DOHH2 (cell line): Measurements from ENCODE around the gene PRG2.

ENCODE experiments used
- H3F3A ChIP-seq: fragments of 200-600 bp; sonication (generic), shearing (Covaris generic); 2 replicates; pipeline ENCODE4 v1.6.0; 2016; ENCODE audit warnings: antibody characterized with exemption, mild to moderate bottlenecking; ENCODE audit not compliant: control insufficient read depth, insufficient read depth
- H3K27ac ChIP-seq: fragments of 200-600 bp; sonication (generic); 2 replicates; pipeline ENCODE4 v1.5.1; 2014; ENCODE audit warnings: low read depth, mild to moderate bottlenecking, low read length, moderate library complexity
- H3K27me3 ChIP-seq: fragments of 200-600 bp; sonication (generic); 2 replicates; pipeline ENCODE4 v1.6.1; 2014; ENCODE audit warnings: mild to moderate bottlenecking, low read length, mixed read lengths; ENCODE audit not compliant: control insufficient read depth
- H3K36me3 ChIP-seq: fragments of 200-600 bp; sonication (generic); 2 replicates; pipeline ENCODE4 v1.6.1; 2014; ENCODE audit warnings: mild to moderate bottlenecking, low read length, moderate library complexity, mixed read lengths; ENCODE audit not compliant: control insufficient read depth
- H3K4me1 ChIP-seq: fragments of 200-600 bp; sonication (generic); 2 replicates; pipeline ENCODE4 v1.6.1; 2014; ENCODE audit warnings: mild to moderate bottlenecking, low read length, mixed read lengths; ENCODE audit not compliant: control insufficient read depth
- H3K4me2 ChIP-seq: fragments of 200-600 bp; sonication (generic); 2 replicates; pipeline ENCODE4 v1.6.0; 2014; ENCODE audit warnings: mild to moderate bottlenecking, low read length, moderate library complexity
- H3K4me3 ChIP-seq: fragments of 200-600 bp; sonication (generic); 2 replicates; pipeline ENCODE4 v1.5.1; 2014; ENCODE audit warnings: mild to moderate bottlenecking, low read length, mixed read lengths
- H3K79me2 ChIP-seq: fragments of 200-600 bp; sonication (generic); 2 replicates; pipeline ENCODE4 v1.6.1; 2014; ENCODE audit warnings: mild to moderate bottlenecking, low read length, mixed read lengths; ENCODE audit not compliant: control insufficient read depth
- H3K9me2 ChIP-seq: fragments of 200-600 bp; sonication (generic); replicated peaks from 2 replicates; pipeline ENCODE4 v1.6.1; 2014; ENCODE audit warnings: mild to moderate bottlenecking, low read length, mixed read lengths; ENCODE audit not compliant: control insufficient read depth
- H3K9me3 ChIP-seq: fragments of 200-600 bp; sonication (generic); 2 replicates; pipeline ENCODE4 v1.6.1; 2014; ENCODE audit warnings: antibody characterized with exemption, low read length, mixed read lengths; ENCODE audit not compliant: control insufficient read depth, insufficient read depth
- H4K20me1 ChIP-seq: fragments of 200-600 bp; sonication (generic); 2 replicates; pipeline ENCODE4 v1.6.0; 2014; ENCODE audit warnings: low read depth, mild to moderate bottlenecking, antibody characterized with exemption, low read length, moderate library complexity; ENCODE audit not compliant: control insufficient read depth, insufficient read depth
- CTCF ChIP-seq: fragments of 200-600 bp; sonication (generic); IDR thresholded peaks from one replicate; pipeline ENCODE4 v1.5.1; 2014; ENCODE audit warnings: antibody characterized with exemption, mild to moderate bottlenecking, low read depth, low read length; ENCODE audit not compliant: poor library complexity, severe bottlenecking
- EZH2phosphoT487 ChIP-seq: fragments of 200-600 bp; sonication (generic); IDR thresholded peaks from 2 replicates; pipeline ENCODE4 v1.6.1; 2017; ENCODE audit warnings: borderline replicate concordance, mild to moderate bottlenecking, antibody characterized with exemption, low read length, moderate library complexity, mixed read lengths

PRG2 gene

GRCh38 chr11:57368106-57368844 lies 22.2 kb downstream of the PRG2 start:
- no peak overlapping the region for H3K4me2 ChIP-seq
- no peaks in the 10 kb centered on the region for H3K9me3 ChIP-seq
- peaks cover 6% of the 10 kb centered on the region for H3K27me3 ChIP-seq
- H3K9me2 ChIP-seq: no peaks in the 10 kb centered on the region
- H3K4me3 ChIP-seq: no peak overlapping the region
- no peaks in the 10 kb centered on the region for H3K79me2 ChIP-seq
- H3K27ac ChIP-seq: no peak overlapping the region
- H3K36me3 ChIP-seq: no peaks in the 10 kb centered on the region
- H3K4me1 ChIP-seq: no peaks in the 10 kb centered on the region
- no peaks in the 10 kb centered on the region for H4K20me1 ChIP-seq
- no peak for TF ChIP-seq CTCF
- no peak for TF ChIP-seq EZH2phosphoT487
- no peaks in the 10 kb centered on the region for H3F3A ChIP-seq

- no peak for TF ChIP-seq EZH2phosphoT487
- TF ChIP-seq CTCF: no peak
- Histone ChIP-seq H3K36me3 (no peaks in the 10 kb centered on the region), H3K9me2 (no peaks in the 10 kb centered on the region), H3K4me2 (no peak overlapping the region), H3K9me3 (no peaks in the 10 kb centered on the region), H3K79me2 (no peaks in the 10 kb centered on the region), H4K20me1 (no peaks in the 10 kb centered on the region), H3K4me1 (no peaks in the 10 kb centered on the region), H3K4me3 (no peak overlapping the region), H3F3A (no peaks in the 10 kb centered on the region), H3K27ac (no peak overlapping the region), H3K27me3 (peaks cover 11% of the 10 kb centered on the region)
Observed at GRCh38 chr11:57364851-57365660, 25.4 kb downstream of the PRG2 start.

- Histone ChIP-seq H3K27ac (no peak overlapping the region), H3K4me3 (no peak overlapping the region), H3K79me2 (no peaks in the 10 kb centered on the region), H3K36me3 (no peaks in the 10 kb centered on the region), H3K4me1 (no peaks in the 10 kb centered on the region), H3F3A (no peaks in the 10 kb centered on the region), H3K4me2 (no peak overlapping the region), H3K27me3 (peaks cover 15% of the 10 kb centered on the region), H4K20me1 (no peaks in the 10 kb centered on the region), H3K9me2 (no peaks in the 10 kb centered on the region), H3K9me3 (no peaks in the 10 kb centered on the region)
- TF ChIP-seq EZH2phosphoT487 (no peak), CTCF (no peak)
Observed at GRCh38 chr11:57363131-57364080, 27.0 kb downstream of the PRG2 start.
